ENCODE data around the gene ADRA2B.

The ADRA2B gene

DNA sequence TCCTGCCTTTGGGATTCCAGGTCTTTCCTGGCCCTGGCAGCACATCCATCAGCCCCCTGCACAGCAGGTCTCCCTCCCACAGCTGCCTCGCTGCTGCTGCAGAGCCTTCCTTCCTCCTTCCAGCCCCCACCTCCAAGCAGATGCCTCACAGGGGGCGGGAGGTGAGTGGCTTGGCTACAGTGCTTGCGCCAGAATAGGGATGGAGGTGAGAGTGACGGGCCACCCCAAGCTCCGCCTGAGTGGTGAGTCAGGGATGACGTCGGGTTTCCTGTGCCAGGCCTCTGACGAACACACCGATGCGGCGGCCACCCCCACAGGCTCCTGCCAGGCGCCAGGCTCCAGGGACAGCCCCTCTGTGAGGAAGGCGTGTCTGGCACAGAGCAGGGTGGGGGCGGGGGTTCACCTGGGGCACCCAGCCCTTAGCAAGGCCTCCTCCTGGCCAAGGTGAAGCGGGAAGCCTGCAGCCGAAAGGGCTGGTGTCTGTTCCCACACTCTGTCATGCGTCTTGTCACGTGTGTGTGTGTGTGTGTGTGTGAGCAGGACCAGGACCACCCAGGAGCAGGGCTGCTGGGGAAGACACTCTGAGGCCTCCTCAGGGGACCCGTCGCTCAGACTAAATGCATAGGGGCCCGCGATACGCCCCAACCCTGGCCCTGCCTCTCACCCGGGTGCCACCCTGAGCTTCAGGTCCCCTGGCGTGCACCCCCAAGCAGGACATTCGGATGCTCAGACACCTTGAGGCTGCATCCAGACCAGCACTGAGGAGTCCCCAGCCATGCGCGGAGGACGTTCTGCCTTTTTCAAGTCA lies 32.2 kb upstream of the ADRA2B start:
- TF ChIP-seq, protein P1, sequence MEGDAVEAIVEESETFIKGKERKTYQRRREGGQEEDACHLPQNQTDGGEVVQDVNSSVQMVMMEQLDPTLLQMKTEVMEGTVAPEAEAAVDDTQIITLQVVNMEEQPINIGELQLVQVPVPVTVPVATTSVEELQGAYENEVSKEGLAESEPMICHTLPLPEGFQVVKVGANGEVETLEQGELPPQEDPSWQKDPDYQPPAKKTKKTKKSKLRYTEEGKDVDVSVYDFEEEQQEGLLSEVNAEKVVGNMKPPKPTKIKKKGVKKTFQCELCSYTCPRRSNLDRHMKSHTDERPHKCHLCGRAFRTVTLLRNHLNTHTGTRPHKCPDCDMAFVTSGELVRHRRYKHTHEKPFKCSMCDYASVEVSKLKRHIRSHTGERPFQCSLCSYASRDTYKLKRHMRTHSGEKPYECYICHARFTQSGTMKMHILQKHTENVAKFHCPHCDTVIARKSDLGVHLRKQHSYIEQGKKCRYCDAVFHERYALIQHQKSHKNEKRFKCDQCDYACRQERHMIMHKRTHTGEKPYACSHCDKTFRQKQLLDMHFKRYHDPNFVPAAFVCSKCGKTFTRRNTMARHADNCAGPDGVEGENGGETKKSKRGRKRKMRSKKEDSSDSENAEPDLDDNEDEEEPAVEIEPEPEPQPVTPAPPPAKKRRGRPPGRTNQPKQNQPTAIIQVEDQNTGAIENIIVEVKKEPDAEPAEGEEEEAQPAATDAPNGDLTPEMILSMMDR (IDR thresholded peaks at IDR 0.05; ENCODE audit: insufficient read depth, low read depth, low read length, missing control alignments): no peak
- H3K4me3 ChIP-seq (ENCODE audit: low read depth, low read length): peak overlapping the region; percentile 46
- peak; percentile 89 for DNase-seq (ENCODE audit: low read depth)

DNA sequence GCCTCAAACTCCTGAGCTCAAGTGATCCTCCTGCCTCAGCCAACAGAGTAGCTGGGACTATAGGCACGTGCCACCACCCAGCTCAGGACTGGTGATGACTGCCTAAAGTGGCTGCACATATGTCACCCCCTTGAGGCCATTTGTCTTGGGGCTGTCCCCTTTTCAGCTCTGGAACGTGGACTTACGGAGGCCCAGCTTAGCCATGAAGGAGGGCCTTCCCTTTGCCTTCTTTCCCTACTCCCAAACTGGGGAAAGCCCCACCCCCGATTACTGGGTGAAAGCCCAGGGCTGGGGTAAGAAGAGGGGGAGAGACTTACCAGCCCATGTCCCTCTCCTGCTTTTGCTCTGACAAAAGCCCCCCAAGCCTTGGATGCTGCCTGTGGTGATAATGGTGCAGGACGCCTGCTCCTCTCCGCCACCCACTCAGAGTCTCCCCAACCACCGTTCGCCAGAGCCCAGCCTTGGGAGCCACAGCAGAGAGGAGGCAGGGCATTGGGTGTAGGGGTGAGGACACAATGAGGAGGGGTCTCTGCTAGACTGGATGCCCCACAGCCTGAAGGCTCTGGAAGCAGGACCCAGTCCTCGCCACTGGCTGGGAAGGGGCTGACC lies 31.3 kb upstream of the ADRA2B start:
- TF ChIP-seq, protein P1 (IDR thresholded peaks at IDR 0.05; ENCODE audit: insufficient read depth, low read depth, low read length, missing control alignments): no peak
- peak; percentile 62 for DNase-seq (ENCODE audit: low read depth)
- H3K4me3 ChIP-seq (ENCODE audit: low read depth, low read length): peak overlapping the region; percentile 50

DNA sequence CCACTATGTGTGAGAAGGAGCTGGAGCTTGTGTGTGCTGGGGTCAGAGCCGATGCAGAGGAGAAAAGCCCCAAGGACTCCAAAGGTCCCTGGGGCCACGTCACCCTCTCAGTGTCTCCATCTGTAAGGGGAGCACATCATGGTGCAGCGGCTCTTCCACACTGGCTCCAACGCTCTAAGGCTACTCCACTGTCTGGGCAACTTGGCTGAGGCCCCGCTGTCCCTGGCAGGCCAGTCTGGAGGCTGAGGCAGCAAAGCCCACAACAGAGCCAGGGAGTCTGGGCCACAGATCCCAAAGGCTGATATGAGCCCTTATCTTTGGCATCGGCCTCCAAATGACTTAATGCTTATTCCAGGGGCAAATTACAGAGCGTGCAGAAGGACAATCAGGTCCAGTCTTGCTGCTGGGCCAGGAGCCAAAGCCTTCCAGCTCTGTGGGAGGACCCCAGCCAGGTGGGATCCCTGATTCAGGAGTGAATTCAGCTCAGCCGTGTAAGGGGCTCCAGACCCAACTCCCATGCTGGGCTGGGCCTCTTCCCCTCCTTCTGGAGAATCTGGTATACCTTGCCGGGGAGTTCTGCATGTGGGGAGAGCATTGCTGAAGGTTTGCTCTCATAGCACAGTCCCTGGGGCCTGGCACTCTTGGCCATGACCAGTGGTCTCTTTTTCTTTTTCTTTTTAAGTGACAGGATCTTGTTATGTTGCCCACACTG lies 30.7 kb upstream of the ADRA2B start:
- TF ChIP-seq, protein P1 (IDR thresholded peaks at IDR 0.05; ENCODE audit: insufficient read depth, low read depth, low read length, missing control alignments): no peak
- DNase-seq (ENCODE audit: low read depth): no peak
- peak overlapping the region; percentile 50 for H3K4me3 ChIP-seq (ENCODE audit: low read depth, low read length)

DNA sequence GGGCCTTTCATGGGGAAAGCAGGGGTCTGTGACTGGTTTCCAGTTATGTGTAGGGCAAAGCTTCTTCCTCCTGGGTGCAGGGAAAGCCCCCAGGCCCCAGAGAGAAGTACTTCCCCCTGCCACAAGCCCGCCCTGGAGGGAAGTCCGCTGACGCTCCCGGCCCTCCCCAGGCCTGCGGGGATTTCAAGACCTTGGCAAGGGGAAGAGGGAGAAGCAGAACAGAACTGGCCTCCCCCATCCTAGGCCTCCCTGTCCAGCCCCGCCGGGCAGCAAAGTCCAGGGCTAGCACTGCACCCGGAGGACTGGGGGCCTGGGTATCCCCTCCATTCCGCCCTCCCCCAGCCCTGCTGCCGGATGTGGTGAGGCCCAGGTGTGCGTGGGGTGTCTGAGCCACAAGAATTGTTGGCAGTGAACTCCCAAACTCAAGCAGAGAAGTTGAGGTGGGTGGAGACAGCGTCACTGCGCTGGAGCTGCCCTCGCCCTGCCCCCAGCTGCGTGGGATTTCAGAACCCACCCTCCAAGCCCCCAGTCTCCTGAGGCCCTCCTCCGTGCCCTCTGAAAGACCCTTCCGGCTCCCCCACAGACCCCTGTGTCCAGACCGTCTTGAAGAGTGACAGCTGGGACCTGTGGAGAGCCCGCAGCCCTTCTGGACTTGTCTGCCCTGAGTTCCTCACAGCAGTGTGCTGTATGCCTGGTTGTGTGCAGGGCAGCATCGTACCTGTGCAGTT lies 29.9 kb upstream of the ADRA2B start:
- peak overlapping the region; percentile 50 for H3K4me3 ChIP-seq (ENCODE audit: low read depth, low read length)
- TF ChIP-seq, protein P1 (IDR thresholded peaks at IDR 0.05; ENCODE audit: insufficient read depth, low read depth, low read length, missing control alignments): no peak
- DNase-seq (ENCODE audit: low read depth): peak; percentile 91

DNA sequence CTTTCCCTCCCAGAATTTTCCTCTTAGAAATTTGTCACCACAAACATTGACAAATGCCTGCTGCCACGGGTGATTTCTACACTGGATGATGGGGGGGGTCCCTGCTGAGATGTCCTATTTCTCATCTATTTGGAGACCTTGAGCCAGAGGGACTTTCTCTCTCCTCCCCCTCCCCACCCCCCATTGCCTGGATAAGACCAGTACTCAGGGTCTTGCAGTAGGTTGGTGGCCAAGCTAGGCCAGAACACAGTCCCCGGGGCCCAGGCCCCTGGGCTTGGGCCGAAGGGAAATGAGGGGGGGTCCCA lies 29.4 kb upstream of the ADRA2B start:
- TF ChIP-seq, protein P1 (IDR thresholded peaks at IDR 0.05; ENCODE audit: insufficient read depth, low read depth, low read length, missing control alignments): no peak
- DNase-seq (ENCODE audit: low read depth): no peak
- peak overlapping the region; percentile 50 for H3K4me3 ChIP-seq (ENCODE audit: low read depth, low read length)

DNA sequence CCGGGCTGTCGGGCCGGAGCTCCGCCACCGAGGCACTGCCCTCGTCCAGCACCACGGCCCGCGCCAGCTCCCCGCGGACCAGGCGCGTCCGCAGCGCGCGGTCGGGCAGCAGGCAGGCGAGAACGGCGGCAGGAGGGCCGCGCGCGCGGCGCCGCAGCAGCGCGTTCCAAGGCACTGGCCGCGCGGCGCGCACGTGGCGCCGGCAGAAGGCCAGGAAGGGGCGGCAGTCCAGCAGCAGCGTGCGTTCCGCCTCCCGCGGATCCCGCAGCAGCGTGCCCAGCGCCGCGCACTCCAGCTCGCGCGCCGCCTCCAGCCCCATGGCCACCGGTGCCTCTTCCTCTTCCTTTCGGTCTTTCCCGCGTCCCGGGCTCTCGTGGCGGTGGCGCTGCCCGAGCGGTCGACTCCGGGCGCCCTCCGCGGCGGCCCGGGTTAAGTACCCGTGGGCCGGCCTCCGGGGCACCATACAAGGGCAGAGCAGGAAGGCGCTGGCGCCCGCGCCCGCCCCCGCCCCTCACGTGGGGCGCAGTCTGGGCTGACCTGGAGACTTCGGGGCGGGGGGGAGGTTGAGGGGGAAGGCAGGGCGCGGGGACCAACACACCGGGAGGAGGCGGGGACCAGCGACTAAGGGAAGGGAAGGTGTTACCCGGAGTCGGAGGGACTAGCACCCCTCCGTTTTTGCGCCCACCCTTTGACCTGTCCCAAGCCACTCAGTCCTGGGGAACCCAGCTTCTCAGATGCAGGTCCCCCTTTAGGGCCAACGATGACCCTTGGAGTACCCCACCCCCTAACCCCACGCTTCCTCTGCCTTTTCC lies 28.9 kb upstream of the ADRA2B start, which contains the start of gene DUSP2:
Gene DUSP2, minus strand, starts transcription at position 405 of the 812 bp plus-strand sequence. Its CDS starts 86 bp downstream, at position 319.
- H3K4me3 ChIP-seq (ENCODE audit: low read depth, low read length): peak within 1 kb of the TSS; percentile 95
- peak; percentile 97 for DNase-seq (ENCODE audit: low read depth)
- TF ChIP-seq, protein P1 (IDR thresholded peaks at IDR 0.05; ENCODE audit: insufficient read depth, low read depth, low read length, missing control alignments): no peak
